GM19025 (cell line): ENCODE results near the gene PLCL1.
A peak's percentile ranks its signal among the peaks of the same experiment; 100 is the strongest.

ENCODE experiments used
- ATAC-seq: cut with Tn5 transposase; IDR thresholded peaks from one replicate; pipeline ENCODE4 v1.9.1; 2021; ENCODE audit warnings: mild to moderate bottlenecking, low read depth, moderate library complexity; ENCODE audit not compliant: unreplicated experiment

Gene PLCL1

DNA sequence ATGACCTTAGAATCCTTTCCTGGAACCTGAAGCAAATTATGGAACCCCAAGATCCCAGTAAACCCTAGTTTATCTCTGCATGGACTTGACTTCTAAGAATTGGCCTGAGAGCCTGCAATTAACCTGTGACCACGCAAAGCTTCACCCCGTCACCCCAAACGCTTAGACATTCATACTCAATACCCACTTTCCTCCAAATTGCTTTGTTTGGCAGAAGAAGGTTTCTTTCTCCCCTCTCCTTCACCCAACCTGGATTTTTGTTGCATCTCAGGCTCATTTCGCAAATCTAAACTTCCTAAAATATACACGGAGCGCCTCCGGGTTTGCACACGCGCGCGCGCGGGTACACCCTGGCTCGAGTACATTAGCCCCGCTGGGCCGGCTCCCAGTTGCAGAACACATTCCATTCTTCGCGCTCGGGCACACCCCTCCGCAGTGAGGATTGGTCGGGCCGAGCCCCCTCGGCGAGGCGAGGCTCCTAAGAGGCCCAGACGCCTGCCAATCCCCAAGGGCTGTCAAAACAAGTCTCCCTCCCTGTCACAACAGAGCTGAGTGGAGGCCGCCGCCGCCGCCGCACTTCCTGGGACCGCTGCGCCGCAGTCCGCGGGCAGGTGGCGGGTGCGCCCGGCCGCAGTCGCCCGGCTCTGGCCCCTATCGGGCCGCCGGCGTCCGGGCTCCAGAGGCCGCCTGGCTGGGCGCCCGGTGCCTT is at the start of gene PLCL1:
TSS of gene PLCL1 (plus strand) at position 545 of the 709 bp plus-strand sequence.
- peak; percentile 100 for ATAC-seq

GRCh38 chr2:197759013-197759412 is 45.4 kb upstream of the PLCL1 start:
- ATAC-seq = no peak

- no peak for ATAC-seq
These were observed 44.6 kb upstream of the PLCL1 start for GRCh38 chr2:197759625-197760292.

- no peak for ATAC-seq
These were observed 44.1 kb upstream of the PLCL1 start for GRCh38 chr2:197760293-197760657.

- ATAC-seq = no peak
These were observed 26.5 kb upstream of the PLCL1 start for GRCh38 chr2:197777823-197778407.

DNA sequence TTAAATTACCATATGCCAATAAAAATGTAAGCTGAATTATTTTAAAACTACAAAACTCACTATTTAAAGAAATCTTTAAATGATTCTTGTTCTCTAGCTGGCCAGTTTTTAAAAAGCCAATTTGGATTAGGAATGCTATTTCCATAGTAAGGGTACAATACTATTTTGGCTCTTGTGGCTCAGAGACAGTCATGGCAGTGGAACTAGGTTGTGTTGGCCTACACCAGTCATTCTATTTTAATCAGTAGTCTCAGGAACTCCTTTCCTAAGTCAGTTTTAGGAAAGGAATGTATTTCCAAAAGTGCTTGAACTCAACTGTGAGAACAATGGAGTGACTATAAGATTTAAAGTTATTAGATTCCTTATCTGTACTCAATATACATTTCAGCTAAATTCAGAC is 25.1 kb upstream of the PLCL1 start:
- no peak for ATAC-seq

GRCh38 chr2:197782126-197782525 is 22.3 kb upstream of the PLCL1 start:
- no peak for ATAC-seq

DNA sequence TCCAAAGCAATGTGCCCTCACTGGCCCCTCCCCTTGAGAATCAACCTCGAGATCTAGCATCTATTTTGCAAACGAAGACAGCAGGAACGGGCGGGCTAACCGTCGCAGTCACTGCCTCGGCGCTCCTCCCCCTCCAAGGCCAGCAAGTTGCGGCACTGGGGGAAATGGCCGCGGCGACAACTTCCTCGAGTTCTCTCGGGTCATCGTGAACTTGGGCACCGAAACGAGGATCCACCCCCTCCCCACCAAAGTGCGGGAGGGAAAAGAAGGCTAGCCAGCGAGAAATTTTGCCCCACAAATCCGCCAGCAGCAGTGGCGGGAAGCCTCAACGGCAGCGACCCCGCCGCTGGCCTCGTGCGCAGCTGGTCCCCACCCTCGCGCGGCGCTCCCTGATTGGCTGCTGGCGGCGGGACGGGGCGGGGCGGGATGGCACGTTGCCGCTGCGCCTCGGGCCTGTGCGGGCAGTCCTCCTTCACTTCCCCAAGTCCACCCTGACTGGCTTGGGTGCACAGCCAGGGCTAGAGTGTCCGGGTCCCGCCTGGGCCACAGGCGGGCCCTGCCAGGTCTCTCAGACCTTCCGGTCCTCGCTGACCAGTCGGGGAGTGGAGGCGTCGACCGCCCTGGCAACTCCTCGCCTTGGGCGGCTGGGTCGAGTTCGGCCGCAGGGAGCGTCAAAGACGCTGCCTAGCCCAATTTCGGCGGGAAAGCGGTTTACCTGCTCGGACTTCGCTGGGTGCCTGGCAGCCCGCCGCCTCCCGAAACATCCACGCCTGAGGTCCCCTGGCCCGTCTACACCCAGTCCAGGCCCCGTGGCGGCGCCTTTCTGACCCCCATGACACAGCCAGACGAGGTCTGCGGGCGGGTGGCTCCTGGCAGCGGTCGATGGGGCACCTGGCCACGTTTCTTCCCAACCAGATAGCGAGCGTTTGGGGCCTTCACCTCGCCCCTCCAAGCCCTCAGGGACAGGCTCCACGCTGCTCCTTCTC is 19.1 kb upstream of the PLCL1 start, which contains the start of gene BOLL:
TSS of gene BOLL (minus strand) at position 364 of the 986 bp plus-strand sequence. CDS start 3,469 bp downstream, outside the sequence.
- no peak for ATAC-seq

GRCh38 chr2:197786010-197786877 is 18.1 kb upstream of the PLCL1 start:
- peak; percentile 56 for ATAC-seq

DNA sequence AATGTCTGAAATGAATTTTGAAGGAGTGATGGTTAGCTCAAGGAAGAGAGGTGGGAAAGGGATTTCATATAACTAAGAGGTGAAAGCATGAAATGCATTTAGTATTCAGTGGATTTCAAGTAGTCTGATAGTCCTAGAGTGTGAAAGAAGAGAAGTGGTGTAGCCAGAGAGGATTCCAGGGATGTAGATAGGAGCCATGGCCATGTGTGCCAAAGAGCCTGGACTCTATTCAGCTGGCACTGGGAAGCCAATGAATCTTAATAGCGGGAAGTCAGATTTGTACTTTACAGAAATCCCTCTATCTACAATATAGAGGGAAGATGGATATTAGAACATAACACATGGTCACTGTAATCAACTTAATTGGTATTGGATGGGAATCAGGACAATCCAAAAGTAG is 10.9 kb upstream of the PLCL1 start:
- ATAC-seq = no peak

DNA sequence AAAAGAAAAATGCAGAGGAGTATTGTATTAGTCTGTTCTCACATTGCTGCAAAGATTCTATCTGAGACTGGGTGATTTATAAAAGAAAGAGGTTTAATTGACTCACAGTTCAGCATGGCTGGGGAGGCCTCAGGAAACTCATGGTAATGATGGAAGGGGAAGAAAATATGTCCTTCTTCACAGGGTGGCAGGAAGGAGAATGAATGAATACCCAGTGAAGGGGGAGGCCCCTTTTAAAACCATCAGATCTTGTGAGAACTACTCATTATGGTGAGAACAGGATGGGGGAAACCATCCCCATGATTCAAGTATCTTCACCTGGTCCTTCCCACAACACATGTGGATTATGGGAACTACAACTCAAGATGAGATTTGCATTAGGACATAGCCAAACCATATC is 9.1 kb upstream of the PLCL1 start:
- no peak for ATAC-seq

- ATAC-seq = no peak
These were observed 6.2 kb upstream of the PLCL1 start for GRCh38 chr2:197798187-197798586.

GRCh38 chr2:197799068-197799467 is 5.3 kb upstream of the PLCL1 start:
- no peak for ATAC-seq

DNA sequence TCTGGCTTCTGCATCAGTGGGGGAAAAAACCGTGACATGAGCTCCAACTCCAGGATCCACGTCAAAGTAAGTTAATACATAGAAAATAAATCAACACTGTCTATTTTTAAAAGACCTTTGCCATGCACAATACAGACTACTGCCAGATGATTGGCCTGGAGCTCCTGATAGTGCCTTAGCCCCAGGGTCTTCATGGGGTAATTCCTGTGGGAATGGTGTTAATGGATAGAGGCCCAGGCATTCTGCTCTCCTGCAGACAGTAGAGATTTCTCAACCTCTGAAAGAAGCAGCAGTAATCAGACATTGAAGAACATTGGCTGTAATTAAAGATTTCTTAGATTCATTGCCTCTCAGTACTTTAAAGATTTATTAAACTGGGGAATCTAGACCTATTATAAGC is 4.3 kb upstream of the PLCL1 start:
- no peak for ATAC-seq

DNA sequence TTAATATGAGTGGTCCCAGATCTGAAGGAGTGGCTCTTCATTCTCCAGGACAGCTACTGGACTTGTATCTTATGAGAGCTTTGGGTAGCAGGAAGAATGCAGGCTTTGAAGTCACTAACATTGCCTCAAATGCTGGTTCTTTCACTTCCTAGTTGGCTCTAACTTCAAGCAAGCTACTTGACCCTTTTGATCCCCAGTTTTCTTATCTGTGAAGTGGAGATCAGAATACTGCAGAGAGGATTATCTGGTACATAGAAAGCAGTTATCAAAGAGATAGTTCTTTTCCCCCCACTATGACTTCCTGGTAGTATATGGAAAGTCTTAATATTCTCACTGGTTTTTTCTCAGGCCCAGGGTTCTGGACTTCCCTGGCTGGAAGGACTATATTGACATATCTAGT is 3.4 kb upstream of the PLCL1 start:
- no peak for ATAC-seq

DNA sequence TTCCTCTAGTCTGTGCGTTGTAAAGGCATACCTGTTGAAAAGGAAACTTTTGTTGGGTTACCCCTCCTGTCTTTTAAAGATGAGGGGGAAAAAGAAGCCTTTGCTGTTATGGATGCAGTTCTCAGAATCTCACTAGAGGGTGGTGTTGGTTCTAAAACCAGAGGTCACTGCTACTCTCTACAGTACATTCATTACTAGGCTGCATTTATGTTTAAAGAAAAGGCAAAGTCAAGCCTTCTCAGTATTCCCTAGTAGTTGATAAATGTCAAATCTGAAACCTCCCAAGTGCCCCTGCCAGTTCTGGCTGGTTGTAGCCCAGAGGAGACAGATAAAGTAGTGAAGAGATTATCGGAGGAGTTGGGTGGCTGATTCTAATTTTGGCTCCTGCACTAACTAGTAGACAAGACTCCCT is 1.4 kb upstream of the PLCL1 start:
- ATAC-seq = no peak

GRCh38 chr2:197804758-197805714 is 643 bp downstream of the PLCL1 start:
- ATAC-seq = peak; percentile 25
